OCI-LY7 (cell line): ENCODE results near the gene CACTIN. TPM values are rescaled to one million over a fixed set of nuclear protein-coding genes. Genes with fewer than 3 reads are reported as not detected.

ENCODE experiments used
- BruUV-seq: library from RNA; stranded (reverse); fragments of 400-500 nt; replicated peaks from 2 replicates; lab custom pipeline; 2021; lab: Mats Ljungman, UMichigan
- CTCF ChIA-PET: fragments of 300-600 bp; sonication (Branson Sonifier 250); formaldehyde crosslinking; loops from one replicate; lab custom pipeline; 2022; ENCODE audit warnings: antibody characterized with exemption; ENCODE audit not compliant: unreplicated experiment; lab: Charles Lee
- POLR2A ChIA-PET: fragments of 300-600 bp; sonication (Branson Sonifier 250); formaldehyde crosslinking; loops from one replicate; lab custom pipeline; 2022; ENCODE audit warnings: antibody characterized with exemption; lab: Charles Lee
- DNase-seq: peaks from one replicate; pipeline ENCODE4 v3.0.0-alpha.2; 2015; ENCODE audit warnings: low spot score
- H2AFZ ChIP-seq: fragments of 200-600 bp; sonication (generic), shearing (Covaris generic); 2 replicates; pipeline ENCODE4 v1.6.1; 2014; ENCODE audit warnings: mild to moderate bottlenecking, antibody characterized with exemption, low read length, moderate library complexity
- H3K27ac ChIP-seq: fragments of 200-600 bp; sonication (generic); 2 replicates; pipeline ENCODE4 v1.5.1; 2014; ENCODE audit warnings: mixed run types, low read depth, mild to moderate bottlenecking, moderate library complexity, low read length, inconsistent platforms; ENCODE audit not compliant: poor library complexity, severe bottlenecking
- H3K36me3 ChIP-seq: fragments of 200-600 bp; sonication (generic); 2 replicates; pipeline ENCODE4 v1.6.1; 2014; ENCODE audit warnings: mild to moderate bottlenecking, antibody characterized with exemption, low read length, moderate library complexity, mixed read lengths; ENCODE audit not compliant: insufficient read depth
- H3K4me1 ChIP-seq: fragments of 200-600 bp; sonication (generic); 2 replicates; pipeline ENCODE4 v1.5.1; 2014; ENCODE audit warnings: mild to moderate bottlenecking, low read length; ENCODE audit not compliant: insufficient read depth, poor library complexity, severe bottlenecking
- H3K4me2 ChIP-seq: fragments of 200-600 bp; sonication (generic); 2 replicates; pipeline ENCODE4 v1.6.1; 2014; ENCODE audit warnings: mild to moderate bottlenecking, low read length
- H3K4me3 ChIP-seq: fragments of 200-600 bp; sonication (generic); 2 replicates; pipeline ENCODE4 v1.5.1; 2014; ENCODE audit warnings: mild to moderate bottlenecking, low read depth, low read length; ENCODE audit not compliant: poor library complexity, severe bottlenecking
- H3K79me2 ChIP-seq: fragments of 200-600 bp; sonication (generic); 2 replicates; pipeline ENCODE4 v1.6.1; 2016; ENCODE audit warnings: low read depth, mild to moderate bottlenecking, low read length, moderate library complexity, mixed read lengths; ENCODE audit not compliant: insufficient read depth
- H3K9me2 ChIP-seq: fragments of 200-600 bp; sonication (generic); 2 replicates; pipeline ENCODE4 v1.6.1; 2016; ENCODE audit warnings: mild to moderate bottlenecking, low read length, mixed read lengths; ENCODE audit not compliant: insufficient read depth
- H3K9me3 ChIP-seq: fragments of 200-600 bp; sonication (generic); 2 replicates; pipeline ENCODE4 v1.6.1; 2014; ENCODE audit warnings: mild to moderate bottlenecking, mixed run types, low read length, mixed read lengths
- H4K20me1 ChIP-seq: fragments of 200-600 bp; sonication (generic); 2 replicates; pipeline ENCODE4 v1.6.1; 2014; ENCODE audit warnings: mild to moderate bottlenecking, antibody characterized with exemption, low read length, moderate library complexity, mixed read lengths; ENCODE audit not compliant: insufficient read depth
- EZH2phosphoT487 ChIP-seq: fragments of 200-600 bp; sonication (generic); IDR thresholded peaks from 2 replicates; pipeline ENCODE4 v1.6.1; 2018; ENCODE audit warnings: low read depth, borderline replicate concordance, mild to moderate bottlenecking, mixed run types, antibody characterized with exemption, low read length, moderate library complexity, mixed read lengths
- intact Hi-C: fragments of 100-400 bp; cut with micrococcal nuclease; formaldehyde crosslinking; loops from one replicate; pipeline ENCODE4 v1.10.0; 2022; ENCODE audit not compliant: unreplicated experiment
- total RNA-seq, 2 experiments: library from RNA; depleted of rRNA in 1 of 2; stranded (reverse); fragments of >200 nt in 1 of 2; shearing (Covaris generic) in 1 of 2; gene quantifications; 2 replicates each; pipeline ENCODE4 v1.2.3, GENCODE V29; 2014 to 2022
- TF ChIP-seq, protein P1 (sequence below): fragments of 200-600 bp; sonication (generic); conservative IDR thresholded peaks from 2 replicates; pipeline ENCODE4 v1.5.1; 2014; ENCODE audit warnings: mild to moderate bottlenecking, antibody characterized with exemption, low read length, moderate library complexity, mixed read lengths

Gene CACTIN
- total RNA-seq, 2 experiments from 2014 or later = 34.2 to 35.9 TPM

DNA sequence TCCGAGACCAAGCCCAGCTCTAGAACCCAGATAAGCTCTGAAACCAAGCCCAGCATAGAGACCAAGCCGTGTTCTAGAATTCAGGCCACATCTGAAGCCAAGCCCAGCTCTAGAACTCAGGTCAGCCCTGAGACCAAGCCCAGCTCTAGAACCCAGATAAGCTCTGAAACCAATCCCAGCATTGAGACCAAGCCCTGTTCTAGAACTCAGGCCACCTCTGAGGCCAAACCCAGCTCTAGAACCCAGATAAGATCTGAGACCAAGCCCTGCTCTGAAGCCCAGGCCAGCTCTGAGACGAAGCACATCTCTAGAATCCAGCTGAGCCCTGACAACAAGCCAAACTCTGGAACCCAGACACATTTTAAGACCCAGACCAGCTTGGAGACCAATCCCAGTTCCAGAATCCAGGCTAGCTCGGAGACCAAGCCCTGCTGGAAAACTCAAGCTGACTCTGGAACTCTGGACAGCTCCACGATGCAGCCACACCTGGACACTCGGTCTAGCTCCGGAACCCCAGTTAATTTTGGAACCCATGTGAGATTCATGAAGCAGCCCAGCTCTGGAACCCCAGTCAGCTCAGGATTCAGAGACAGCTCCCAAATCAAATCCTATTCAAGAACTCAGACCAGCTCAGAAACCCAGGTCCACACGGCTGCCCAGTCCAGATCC lies 35.5 kb downstream of the CACTIN start:
- Histone ChIP-seq H3K9me2 (no peaks in the 10 kb centered on the region), H3K9me3 (no peaks in the 10 kb centered on the region; the same call in 1 of the 2 replicates), H3K4me2 (no peak overlapping the region), H3K27ac (no peak overlapping the region), H2AFZ (no peak overlapping the region), H3K79me2 (no peaks in the 10 kb centered on the region), H4K20me1 (no peaks in the 10 kb centered on the region), H3K4me3 (no peak overlapping the region), H3K4me1 (no peaks in the 10 kb centered on the region), H3K36me3 (no peaks in the 10 kb centered on the region)
- ChIA-PET POLR2A (interaction anchor here (0.5 kb wide), 2 partner anchors 1612 to 1797 kb away, joined by 3 read pairs; no protein-coding TSS in a partner anchor), CTCF (no interaction called here)
- TF ChIP-seq, protein P1, sequence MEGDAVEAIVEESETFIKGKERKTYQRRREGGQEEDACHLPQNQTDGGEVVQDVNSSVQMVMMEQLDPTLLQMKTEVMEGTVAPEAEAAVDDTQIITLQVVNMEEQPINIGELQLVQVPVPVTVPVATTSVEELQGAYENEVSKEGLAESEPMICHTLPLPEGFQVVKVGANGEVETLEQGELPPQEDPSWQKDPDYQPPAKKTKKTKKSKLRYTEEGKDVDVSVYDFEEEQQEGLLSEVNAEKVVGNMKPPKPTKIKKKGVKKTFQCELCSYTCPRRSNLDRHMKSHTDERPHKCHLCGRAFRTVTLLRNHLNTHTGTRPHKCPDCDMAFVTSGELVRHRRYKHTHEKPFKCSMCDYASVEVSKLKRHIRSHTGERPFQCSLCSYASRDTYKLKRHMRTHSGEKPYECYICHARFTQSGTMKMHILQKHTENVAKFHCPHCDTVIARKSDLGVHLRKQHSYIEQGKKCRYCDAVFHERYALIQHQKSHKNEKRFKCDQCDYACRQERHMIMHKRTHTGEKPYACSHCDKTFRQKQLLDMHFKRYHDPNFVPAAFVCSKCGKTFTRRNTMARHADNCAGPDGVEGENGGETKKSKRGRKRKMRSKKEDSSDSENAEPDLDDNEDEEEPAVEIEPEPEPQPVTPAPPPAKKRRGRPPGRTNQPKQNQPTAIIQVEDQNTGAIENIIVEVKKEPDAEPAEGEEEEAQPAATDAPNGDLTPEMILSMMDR = no peak
- TF ChIP-seq EZH2phosphoT487 = no peak
- BruUV-seq = no TSS peak
- DNase-seq = no peak
- intact Hi-C loops = no loop called here

DNA sequence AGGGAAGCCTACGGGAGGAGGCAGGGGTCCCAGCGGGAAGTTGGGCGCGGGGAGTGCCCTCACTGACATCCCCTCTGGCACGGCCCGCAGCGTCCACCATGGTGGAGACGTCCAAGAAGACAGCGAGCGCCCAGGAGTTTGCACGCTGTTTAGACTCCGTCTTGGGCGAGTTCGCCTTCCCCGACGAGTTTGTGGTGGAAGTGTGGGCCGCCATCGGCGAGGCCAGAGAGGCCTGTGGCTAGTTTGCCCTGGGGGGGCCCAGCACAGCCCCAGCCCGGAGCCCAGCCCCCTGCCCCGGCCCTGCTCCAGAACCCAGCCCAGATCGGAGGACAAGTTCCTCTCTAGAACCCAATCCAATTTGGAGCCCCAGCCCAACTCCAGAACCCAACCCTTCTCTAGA lies 36.6 kb downstream of the CACTIN start:
- H3K4me3 ChIP-seq = no peak overlapping the region
- ChIA-PET POLR2A (interaction anchor here (0.6 kb wide), 1 partner anchor 139 kb away, joined by 3 read pairs; no protein-coding TSS in a partner anchor), CTCF (no interaction called here)
- H3K27ac ChIP-seq = no peak overlapping the region
- no peaks in the 10 kb centered on the region for H3K4me1 ChIP-seq
- intact Hi-C loops = no loop called here
- H4K20me1 ChIP-seq = no peaks in the 10 kb centered on the region
- BruUV-seq = no TSS peak
- no peaks in the 10 kb centered on the region for H3K36me3 ChIP-seq
- no peak overlapping the region for H2AFZ ChIP-seq
- H3K9me3 ChIP-seq = no peaks in the 10 kb centered on the region; the same call in 1 of the 2 replicates
- H3K4me2 ChIP-seq = no peak overlapping the region
- H3K9me2 ChIP-seq = no peaks in the 10 kb centered on the region
- TF ChIP-seq EZH2phosphoT487 = no peak
- TF ChIP-seq, protein P1 = no peak
- H3K79me2 ChIP-seq = no peaks in the 10 kb centered on the region
- no peak for DNase-seq

DNA sequence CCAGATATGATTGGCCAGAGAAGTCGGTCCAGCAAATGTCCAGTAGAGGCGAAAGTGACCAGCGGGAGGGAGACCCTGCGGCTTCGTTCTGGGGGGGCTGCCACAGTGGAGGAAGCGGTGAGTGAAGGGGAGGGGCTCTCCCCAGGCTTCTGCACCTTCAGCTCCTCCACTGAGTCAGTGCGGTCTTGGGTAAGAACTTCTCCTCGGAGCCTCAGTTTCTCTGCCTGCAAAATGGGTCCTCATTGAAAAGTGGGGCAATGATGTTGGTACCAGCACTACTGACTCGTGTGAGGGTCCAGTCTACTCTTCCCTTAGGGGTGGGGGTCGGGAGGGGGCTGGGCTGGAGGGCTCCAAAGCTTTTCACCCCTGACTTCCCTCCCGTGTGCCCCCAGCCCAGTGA lies 37.2 kb downstream of the CACTIN start:
- Histone ChIP-seq H3K4me3 (no peak overlapping the region), H2AFZ (no peak overlapping the region), H3K4me1 (no peaks in the 10 kb centered on the region), H3K4me2 (no peak overlapping the region), H3K79me2 (no peaks in the 10 kb centered on the region), H3K9me3 (no peaks in the 10 kb centered on the region; the same call in 1 of the 2 replicates), H3K36me3 (no peaks in the 10 kb centered on the region), H4K20me1 (no peaks in the 10 kb centered on the region), H3K27ac (no peak overlapping the region), H3K9me2 (no peaks in the 10 kb centered on the region)
- POLR2A ChIA-PET = no interaction called here
- CTCF ChIA-PET = no interaction called here
- intact Hi-C loops = no loop called here
- DNase-seq = no peak
- TF ChIP-seq, protein P1 = no peak
- BruUV-seq = no TSS peak
